Subcutaneous abdominal adipose tissue (tissue), 5 donors: ENCODE results near the gene SPINT2.

Source experiments
- H3K27ac ChIP-seq: one replicate; pipeline ENCODE4 v1.7.0; 2013; ENCODE audit warnings: low read depth, mild to moderate bottlenecking, inconsistent platforms, low read length, moderate library complexity
- H3K27me3 ChIP-seq, 5 donors: one replicate each; pipeline ENCODE4 v1.7.0; 2013; ENCODE audit warnings: low read length in 5 of 5, inconsistent platforms in 1 of 5; ENCODE audit not compliant: control insufficient read depth in 5 of 5, insufficient read depth in 4 of 5
- H3K36me3 ChIP-seq, 5 donors: one replicate each; pipeline ENCODE4 v1.7.0; 2013; ENCODE audit warnings: low read length in 5 of 5; ENCODE audit not compliant: control insufficient read depth in 5 of 5, insufficient read depth in 5 of 5
- H3K4me1 ChIP-seq, 5 donors: one replicate each; pipeline ENCODE4 v1.7.0; 2013; ENCODE audit warnings: low read length in 5 of 5, mild to moderate bottlenecking in 3 of 5, moderate library complexity in 1 of 5; ENCODE audit not compliant: control insufficient read depth in 5 of 5, insufficient read depth in 5 of 5
- H3K4me3 ChIP-seq, 5 donors: one replicate each; pipeline ENCODE4 v1.7.0; 2013; ENCODE audit warnings: low read length in 5 of 5, low read depth in 1 of 5
- H3K9ac ChIP-seq, 5 donors: one replicate each; pipeline ENCODE4 v1.7.0; 2013; ENCODE audit warnings: low read length in 5 of 5, mild to moderate bottlenecking in 4 of 5, moderate library complexity in 3 of 5
- H3K9me3 ChIP-seq, 5 donors: one replicate each; pipeline ENCODE4 v1.7.0; 2013; ENCODE audit warnings: low read length in 5 of 5; ENCODE audit not compliant: control insufficient read depth in 5 of 5
- donor health status: healthy.
- donor health status: healthy.
- donor health status: healthy.
- donor health status: healthy.
- donor health status: healthy.

The SPINT2 gene

DNA sequence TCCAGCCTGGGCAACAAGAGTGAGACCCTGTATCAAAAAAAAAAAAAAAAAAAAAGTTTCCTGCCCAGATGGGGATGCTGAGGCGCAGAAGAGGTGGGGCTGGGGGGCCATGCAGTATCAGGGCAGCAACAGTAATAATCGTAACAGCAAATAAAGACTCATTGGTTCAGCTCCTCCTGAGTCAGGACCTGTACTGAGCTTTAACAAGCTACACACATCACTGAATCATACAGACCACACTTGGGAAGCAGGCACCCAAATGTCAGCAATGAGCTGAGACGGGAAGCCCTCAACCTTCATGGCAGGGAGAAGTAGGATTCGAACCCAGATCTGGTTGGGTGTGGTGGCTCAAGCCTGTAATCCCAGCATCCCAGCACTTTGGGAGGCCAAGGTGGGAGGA, 29.8 kb upstream of the SPINT2 start:
- no peak overlapping the region for H3K4me3 ChIP-seq
- H3K36me3 ChIP-seq, result no peaks in the 10 kb centered on the region
- no peaks in the 10 kb centered on the region for H3K9me3 ChIP-seq
- no peak overlapping the region for H3K27ac ChIP-seq
- peaks cover 3 to 15% (median 4%) of the 10 kb centered on the region in 5 donors for H3K27me3 ChIP-seq
- no peak overlapping the region for H3K9ac ChIP-seq
- no peaks in the 10 kb centered on the region for H3K4me1 ChIP-seq

DNA sequence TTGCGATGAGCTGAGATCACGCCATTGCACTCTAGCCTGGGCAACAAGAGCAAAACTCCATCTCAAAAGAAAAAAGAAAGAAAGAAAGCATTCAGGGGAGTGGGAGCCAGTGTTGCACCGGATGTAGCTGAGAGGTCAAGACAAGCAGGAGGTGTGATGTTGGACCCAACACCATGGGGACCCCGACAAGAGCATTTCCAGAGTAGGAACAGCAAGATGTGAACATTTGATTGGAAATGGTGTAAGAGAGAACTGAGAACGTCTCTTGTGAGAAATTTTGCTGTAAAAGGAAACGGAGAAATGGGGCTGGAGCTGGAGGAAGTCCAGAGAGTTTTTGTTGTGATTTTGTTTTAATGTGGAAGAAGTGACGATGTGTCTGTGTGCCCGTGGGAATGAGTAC, 24.6 kb upstream of the SPINT2 start:
- H3K36me3 ChIP-seq, result no peaks in the 10 kb centered on the region
- no peak overlapping the region for H3K27ac ChIP-seq
- H3K9me3 ChIP-seq, result no peaks in the 10 kb centered on the region
- H3K9ac ChIP-seq, result no peak overlapping the region
- no peak overlapping the region for H3K4me3 ChIP-seq
- peaks cover 0 to 7% (median 4%) of the 10 kb centered on the region in 5 donors for H3K4me1 ChIP-seq
- peaks cover 0 to 4% (median 0%) of the 10 kb centered on the region in 5 donors for H3K27me3 ChIP-seq

DNA sequence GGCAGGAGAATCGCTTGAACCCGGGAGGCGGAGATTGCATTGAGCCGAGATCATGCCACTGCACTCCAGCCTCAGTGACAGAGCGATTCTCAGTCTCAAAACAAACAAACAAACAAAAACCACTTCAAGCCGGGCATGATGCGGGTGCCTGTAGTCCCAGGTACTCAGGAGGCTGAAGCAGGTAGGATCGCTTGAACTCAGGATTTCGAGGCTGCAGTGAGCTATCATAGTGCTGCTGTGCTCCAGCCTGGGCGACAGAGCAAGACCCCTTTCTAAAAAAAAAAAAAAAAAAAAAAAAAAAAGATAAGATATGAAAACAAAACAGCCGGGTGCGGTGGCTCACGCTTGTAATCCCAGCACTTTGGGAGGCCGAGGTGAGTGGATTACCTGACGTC, 21.1 kb upstream of the SPINT2 start:
- Histone ChIP-seq H3K4me3 (peak overlapping the region in 2 of 5 donors; percentile 45 to 47), H3K27ac (no peak overlapping the region), H3K27me3 (no peaks in the 10 kb centered on the region), H3K4me1 (peaks cover 0 to 30% (median 19%) of the 10 kb centered on the region in 5 donors), H3K36me3 (no peaks in the 10 kb centered on the region), H3K9me3 (no peaks in the 10 kb centered on the region), H3K9ac (no peak overlapping the region)

DNA sequence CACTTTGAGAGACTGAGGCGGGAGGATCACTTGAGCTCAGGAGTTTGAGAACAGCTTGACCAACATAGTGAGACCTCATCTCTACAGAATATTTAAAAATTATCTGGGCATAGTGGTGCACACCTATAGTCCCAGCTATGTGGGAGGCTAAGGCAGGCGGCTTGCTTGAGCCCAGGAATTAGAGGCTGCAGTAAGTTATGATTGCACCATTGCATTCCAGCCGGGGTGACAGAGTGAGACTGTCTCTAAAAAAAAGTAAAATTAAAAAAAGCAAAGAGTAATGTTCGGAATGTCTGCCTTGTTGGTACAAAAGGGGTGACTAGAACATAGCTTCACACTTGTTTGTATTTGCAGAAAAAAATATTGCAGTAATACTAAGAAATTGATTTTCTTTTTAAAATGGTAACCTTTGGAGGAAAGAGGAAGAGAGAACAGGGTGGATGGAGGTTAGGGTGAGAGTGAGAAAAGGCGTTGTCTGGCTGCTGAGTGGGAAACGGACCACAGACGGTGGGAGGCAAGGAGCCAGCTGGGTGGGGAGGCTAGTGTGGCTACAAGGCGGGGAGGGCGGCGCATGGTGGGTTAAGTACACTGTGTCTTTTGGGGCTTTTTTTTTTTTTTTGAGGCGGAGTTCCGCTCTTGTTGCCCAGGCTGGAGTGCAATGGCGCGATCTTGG, 18.4 kb upstream of the SPINT2 start:
- H3K4me1 ChIP-seq, result peaks cover 0 to 41% (median 26%) of the 10 kb centered on the region in 5 donors
- no peak overlapping the region for H3K27ac ChIP-seq
- no peaks in the 10 kb centered on the region for H3K9me3 ChIP-seq
- no peaks in the 10 kb centered on the region for H3K36me3 ChIP-seq
- no peak overlapping the region for H3K9ac ChIP-seq
- no peaks in the 10 kb centered on the region for H3K27me3 ChIP-seq
- H3K4me3 ChIP-seq, result no peak overlapping the region

DNA sequence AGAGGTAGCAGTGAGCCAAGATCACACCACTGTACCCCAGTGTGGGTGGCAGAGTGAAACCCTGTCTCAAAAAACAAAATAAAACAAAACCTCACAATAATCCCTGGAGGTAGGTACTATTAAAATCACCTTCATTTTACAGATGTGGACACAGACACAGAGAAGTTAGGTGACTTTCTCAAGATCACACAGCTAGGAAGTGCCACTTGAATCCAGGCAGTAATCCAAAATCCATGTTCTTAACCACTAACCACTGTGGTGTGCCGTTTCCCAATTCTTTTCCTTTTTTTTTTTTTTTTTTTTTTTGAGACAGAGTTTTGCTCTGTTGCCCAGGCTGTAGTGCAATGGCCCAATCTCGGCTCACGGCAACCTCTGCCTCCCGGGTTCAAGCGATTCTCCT, 17.2 kb upstream of the SPINT2 start:
- Histone ChIP-seq H3K36me3 (no peaks in the 10 kb centered on the region), H3K27me3 (no peaks in the 10 kb centered on the region), H3K9me3 (no peaks in the 10 kb centered on the region), H3K27ac (peak overlapping the region; percentile 9), H3K4me1 (peaks cover 0 to 52% (median 38%) of the 10 kb centered on the region in 5 donors), H3K9ac (no peak overlapping the region), H3K4me3 (no peak overlapping the region)

DNA sequence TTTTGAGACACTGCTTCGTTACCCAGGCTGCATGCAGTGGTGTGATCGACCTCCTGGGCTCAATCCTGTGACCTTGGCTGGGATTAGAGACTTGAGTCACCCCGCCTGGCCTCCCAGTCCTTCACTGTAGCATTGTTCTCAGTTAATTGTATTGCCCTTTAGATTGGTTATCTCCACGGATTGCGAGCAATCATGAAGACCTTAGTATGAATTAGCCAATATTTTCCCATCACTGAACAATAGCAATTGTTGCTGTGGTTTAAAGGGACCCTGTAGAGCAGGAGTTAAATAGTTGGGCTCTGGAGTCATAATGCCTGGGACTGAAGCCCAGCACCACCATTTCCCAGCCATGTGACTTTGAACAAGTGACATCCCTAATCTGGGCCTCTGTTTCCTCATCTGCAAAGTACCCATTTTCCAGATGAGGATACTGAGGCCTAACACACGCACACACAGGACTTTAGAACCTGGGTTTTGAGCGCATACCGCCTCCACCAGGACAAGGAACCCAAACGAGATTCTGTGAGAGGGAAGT, 16.6 kb upstream of the SPINT2 start:
- Histone ChIP-seq H3K4me1 (peaks cover 4 to 59% (median 44%) of the 10 kb centered on the region in 5 donors), H3K4me3 (no peak overlapping the region), H3K9ac (no peak overlapping the region), H3K27me3 (no peaks in the 10 kb centered on the region), H3K27ac (no peak overlapping the region), H3K36me3 (no peaks in the 10 kb centered on the region), H3K9me3 (no peaks in the 10 kb centered on the region)

DNA sequence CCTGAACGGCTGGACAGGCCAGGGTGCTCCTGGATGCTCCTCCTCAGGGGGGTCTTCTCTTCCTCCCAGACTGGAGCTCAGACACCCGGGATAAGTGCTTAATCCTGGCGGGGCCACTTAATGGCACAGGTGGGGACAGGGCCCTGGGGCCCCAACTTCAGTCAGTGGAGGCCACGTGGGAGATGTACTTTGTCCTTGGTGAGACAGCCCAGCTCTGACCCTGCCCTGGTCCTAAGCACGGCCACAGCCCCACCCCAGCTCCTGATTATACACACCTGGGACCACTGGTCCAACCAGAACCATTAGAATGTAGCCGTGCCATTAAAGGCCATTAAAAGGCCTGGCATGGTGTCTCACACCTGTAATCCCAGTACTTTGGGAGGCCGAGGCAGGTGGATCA, 16.0 kb upstream of the SPINT2 start:
- Histone ChIP-seq H3K4me1 (peaks cover 4 to 65% (median 51%) of the 10 kb centered on the region in 5 donors), H3K9ac (no peak overlapping the region), H3K36me3 (no peaks in the 10 kb centered on the region), H3K27me3 (no peaks in the 10 kb centered on the region), H3K9me3 (no peaks in the 10 kb centered on the region), H3K27ac (no peak overlapping the region), H3K4me3 (no peak overlapping the region)

DNA sequence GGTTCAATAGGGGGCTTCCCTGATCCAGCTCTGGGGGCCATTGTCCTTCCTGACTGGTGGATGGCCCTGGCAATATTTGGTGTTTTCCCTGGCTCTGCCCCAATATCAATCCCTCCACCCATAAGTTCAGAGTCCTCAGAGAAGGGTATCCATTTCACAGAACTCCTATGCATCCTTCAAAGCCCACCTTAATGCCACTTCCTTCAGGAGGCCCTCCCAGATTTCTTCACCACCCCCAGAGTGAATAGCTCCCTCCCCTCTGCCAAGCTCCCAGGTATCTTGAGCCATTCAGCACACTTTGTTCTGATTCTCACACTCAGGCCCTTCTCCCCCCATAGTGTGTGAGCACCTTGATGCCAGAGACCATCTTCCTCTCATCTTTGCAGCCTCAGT, 13.9 kb upstream of the SPINT2 start:
- Histone ChIP-seq H3K4me3 (no peak overlapping the region), H3K9me3 (no peaks in the 10 kb centered on the region), H3K27me3 (no peaks in the 10 kb centered on the region), H3K9ac (no peak overlapping the region), H3K36me3 (peaks cover 0 to 2% (median 0%) of the 10 kb centered on the region in 5 donors), H3K4me1 (peaks cover 7 to 71% (median 56%) of the 10 kb centered on the region in 5 donors), H3K27ac (peak overlapping the region; percentile 96)

DNA sequence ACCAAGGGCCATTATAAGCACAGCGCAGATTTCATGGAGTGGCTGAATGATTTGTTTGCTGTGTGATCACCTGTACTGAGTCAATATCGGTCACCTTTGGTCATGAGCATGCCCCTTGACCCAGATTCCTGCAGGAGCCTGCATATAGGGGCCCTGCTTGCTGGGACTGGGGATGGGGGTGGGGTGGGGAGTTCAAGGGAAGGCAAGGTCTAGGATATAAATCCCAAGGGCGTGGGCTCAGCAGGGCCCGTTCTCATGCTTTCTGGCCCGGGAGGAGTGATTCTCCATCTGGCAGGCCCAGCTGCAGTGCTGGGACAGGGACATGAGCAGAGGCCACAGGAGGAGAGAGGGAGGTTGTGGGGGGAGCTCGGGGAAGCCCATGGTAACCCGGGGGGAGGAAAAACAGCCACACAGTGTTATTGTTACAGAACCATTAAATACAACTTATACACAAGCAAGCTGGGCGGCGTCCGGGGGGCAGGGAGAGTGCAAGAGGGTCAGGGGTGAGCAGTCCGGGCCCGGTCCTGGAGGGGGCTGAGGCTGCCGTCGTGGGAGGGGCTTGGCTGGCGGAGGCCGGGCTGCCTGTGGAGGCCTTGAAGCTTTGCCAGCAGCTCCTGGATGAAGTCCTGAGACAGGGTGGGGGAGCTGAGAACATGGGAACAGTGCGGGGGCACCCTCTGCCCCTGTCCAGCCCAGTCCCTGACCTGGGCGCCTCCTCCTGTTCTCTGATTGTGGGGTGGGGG, 13.4 kb upstream of the SPINT2 start:
- H3K4me1 ChIP-seq, result peaks cover 7 to 71% (median 52%) of the 10 kb centered on the region in 5 donors
- H3K27ac ChIP-seq, result peak overlapping the region; percentile 96
- no peaks in the 10 kb centered on the region for H3K27me3 ChIP-seq
- no peaks in the 10 kb centered on the region for H3K9me3 ChIP-seq
- peak overlapping the region in 4 of 5 donors; percentile 25 to 55 (median 40) for H3K4me3 ChIP-seq
- H3K36me3 ChIP-seq, result peaks cover 0 to 2% (median 0%) of the 10 kb centered on the region in 5 donors
- H3K9ac ChIP-seq, result peak overlapping the region in 3 of 5 donors; percentile 41 to 47 (median 46)

DNA sequence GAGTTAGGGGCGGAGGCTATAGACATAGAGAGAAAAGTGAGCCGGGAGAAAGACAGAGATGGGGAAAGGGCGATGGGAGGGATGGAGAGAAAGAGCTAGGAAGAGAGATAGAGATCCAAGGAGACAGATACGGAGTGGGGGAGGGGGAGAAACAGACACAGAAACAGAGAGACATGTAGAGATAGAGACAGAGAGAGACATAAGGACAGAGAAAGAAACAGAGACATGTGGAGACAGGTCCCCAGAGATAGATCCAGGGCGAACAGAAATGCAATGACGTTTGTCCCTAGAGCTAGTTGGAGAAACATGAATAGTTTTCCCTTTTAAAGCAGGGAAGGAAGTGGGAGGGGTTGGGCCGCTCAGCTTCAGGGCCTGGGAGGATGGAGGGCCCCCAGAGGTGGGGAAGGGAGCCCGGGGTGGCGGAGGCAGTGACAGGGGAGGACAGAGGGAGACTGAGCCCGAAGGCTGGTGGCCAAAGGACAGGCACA, 12.8 kb upstream of the SPINT2 start:
- Histone ChIP-seq H3K36me3 (peaks cover 0 to 2% (median 0%) of the 10 kb centered on the region in 5 donors), H3K27ac (peak overlapping the region; percentile 96), H3K4me3 (peak overlapping the region; percentile 23 to 55 (median 28)), H3K4me1 (peaks cover 7 to 73% (median 52%) of the 10 kb centered on the region in 5 donors), H3K9ac (peak overlapping the region in 3 of 5 donors; percentile 41 to 52 (median 46)), H3K27me3 (no peaks in the 10 kb centered on the region), H3K9me3 (no peaks in the 10 kb centered on the region)
